ENCODE results near the gene UTS2.

UTS2 gene

DNA sequence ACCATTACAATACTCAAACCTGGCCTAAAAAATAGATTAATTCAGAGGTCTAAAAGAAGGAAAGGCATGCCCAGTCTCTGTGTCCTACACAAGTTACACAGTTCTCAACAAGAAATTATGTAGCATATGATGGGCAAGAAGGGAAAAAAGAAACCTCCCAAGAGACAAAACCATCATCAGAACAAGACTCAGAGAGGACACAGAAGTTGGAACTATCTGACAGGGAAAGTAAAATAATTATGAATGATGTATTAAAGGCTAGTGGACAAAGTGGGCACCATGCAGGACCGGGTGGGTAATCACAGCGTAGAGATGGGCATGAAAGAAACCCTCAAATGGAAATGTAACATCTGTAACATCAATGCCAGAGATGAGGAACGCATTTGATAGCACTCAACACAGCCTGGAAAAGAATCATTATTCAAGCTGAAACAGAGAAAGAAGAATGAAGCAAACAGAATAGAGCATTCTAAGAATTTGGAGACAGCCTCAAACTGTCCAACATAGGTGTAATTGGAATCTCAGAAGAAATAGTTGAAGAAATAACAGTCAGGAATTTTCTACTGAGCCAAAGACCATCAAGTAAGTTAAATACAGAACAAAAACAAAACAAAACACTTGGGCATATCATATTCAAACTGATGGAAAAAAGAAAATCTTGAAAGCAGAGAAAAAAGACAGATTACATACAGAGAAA lies 39.0 kb downstream of the UTS2 start:
- H3K9me3 Mint-ChIP-seq: peaks cover 19% of the 10 kb centered on the region
- peaks cover 2% of the 10 kb centered on the region for H3K27me3 Mint-ChIP-seq
- H3K4me1 Mint-ChIP-seq (ENCODE audit: low read depth): no peaks in the 10 kb centered on the region
- peaks cover 54% of the 10 kb centered on the region for H3K36me3 Mint-ChIP-seq (ENCODE audit: low read depth)
- H3K4me3 Mint-ChIP-seq: no peak overlapping the region
- intact Hi-C loops (cut with micrococcal nuclease): no loop called here
- H3K27ac Mint-ChIP-seq: no peak overlapping the region

- H3K36me3 Mint-ChIP-seq (ENCODE audit: low read depth): peaks cover 66% of the 10 kb centered on the region
- no peak overlapping the region for H3K27ac Mint-ChIP-seq
- peaks cover 2% of the 10 kb centered on the region for H3K27me3 Mint-ChIP-seq
- intact Hi-C loops (cut with micrococcal nuclease): no loop called here
- peaks cover 19% of the 10 kb centered on the region for H3K9me3 Mint-ChIP-seq
- H3K4me1 Mint-ChIP-seq (ENCODE audit: low read depth): no peaks in the 10 kb centered on the region
- H3K4me3 Mint-ChIP-seq: no peak overlapping the region
Measured at GRCh38 chr1:7811476-7811875, 41.4 kb downstream of the UTS2 start.

GRCh38 chr1:7810395-7810794 lies 42.5 kb downstream of the UTS2 start:
- Mint-ChIP-seq H3K27me3 (peaks cover 2% of the 10 kb centered on the region), H3K4me1 (ENCODE audit: low read depth) (no peaks in the 10 kb centered on the region), H3K4me3 (no peak overlapping the region), H3K36me3 (ENCODE audit: low read depth) (peaks cover 69% of the 10 kb centered on the region), H3K9me3 (peaks cover 19% of the 10 kb centered on the region), H3K27ac (no peak overlapping the region)
- intact Hi-C loops (cut with micrococcal nuclease): no loop called here

DNA sequence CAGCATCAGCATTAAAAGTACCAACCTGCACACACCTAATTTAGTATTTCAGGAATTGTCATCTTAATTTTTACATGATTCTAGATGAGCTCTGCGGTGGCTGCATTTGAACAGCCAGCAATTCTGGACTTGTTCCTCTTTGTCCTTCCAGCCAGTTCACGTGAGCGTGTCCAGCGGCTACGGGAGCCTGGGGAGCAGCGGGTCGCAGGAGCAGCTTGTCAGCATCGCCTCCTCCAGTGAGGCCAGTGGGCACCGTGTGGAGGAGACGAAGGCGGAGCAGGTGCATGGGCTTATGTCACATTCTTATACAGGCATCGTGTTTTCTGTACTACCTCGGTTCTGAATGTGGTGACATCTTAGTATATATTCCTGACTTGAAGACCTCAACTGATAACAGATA lies 43.1 kb downstream of the UTS2 start:
- no peaks in the 10 kb centered on the region for H3K4me1 Mint-ChIP-seq (ENCODE audit: low read depth)
- no peak overlapping the region for H3K27ac Mint-ChIP-seq
- intact Hi-C loops (cut with micrococcal nuclease): no loop called here

DNA sequence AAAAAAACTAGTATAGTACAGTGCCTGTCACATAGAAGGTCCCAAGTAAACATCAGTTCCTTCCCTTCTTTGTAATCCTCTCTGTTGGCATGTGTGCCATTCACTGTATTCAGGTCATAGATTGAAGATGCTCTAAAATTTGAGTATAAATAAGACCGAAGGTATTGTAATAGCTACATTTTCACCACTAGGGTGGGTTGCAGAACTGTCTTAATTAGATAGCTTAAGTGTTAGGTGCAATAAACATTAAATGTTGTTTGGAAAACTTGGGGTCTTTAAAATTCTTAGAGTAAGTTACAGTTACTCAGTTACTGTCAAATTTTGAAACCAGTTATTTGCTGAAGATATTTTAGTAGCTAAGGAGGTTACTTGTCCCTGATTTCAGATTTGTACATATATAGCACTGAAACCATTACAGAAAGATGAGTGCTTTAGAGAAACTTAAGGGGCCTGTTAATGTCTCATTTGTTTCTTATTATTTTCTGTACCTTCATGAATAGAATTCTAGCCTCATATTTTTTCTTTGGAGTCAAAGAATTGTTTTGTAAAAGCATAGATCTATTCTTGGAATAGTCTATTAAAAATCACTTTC lies 44.5 kb downstream of the UTS2 start:
- intact Hi-C loops (cut with micrococcal nuclease): loop anchor here (1.0 kb wide), 1 partner anchor 48 kb away; no protein-coding TSS in a partner anchor

More for the DNA sequence above, 43.1 kb downstream of the UTS2 start:
- Mint-ChIP-seq H3K36me3 (ENCODE audit: low read depth) (peaks cover 75% of the 10 kb centered on the region), H3K27me3 (peaks cover 2% of the 10 kb centered on the region), H3K9me3 (peaks cover 19% of the 10 kb centered on the region), H3K4me3 (no peak overlapping the region)

DNA sequence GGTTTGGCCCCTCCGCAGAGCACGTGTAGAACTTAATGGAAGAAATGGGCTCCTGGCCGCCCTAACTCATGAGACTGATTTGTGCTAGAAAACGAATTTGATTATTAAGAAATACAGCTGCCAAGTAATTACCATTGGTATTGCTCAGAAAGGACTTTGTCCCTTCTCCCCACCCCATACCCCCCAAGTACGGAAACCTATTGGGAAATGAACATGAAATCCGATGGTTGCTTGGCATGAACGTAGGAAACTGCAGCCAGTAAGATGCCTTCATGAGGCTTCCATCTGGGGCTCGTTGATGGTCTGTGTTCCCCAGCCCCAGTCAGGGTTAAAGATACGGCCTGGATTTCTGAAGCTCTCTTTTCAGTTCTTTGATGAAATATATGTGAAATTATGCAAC lies 47.4 kb downstream of the UTS2 start:
- H3K4me3 Mint-ChIP-seq: no peak overlapping the region
- intact Hi-C loops (cut with micrococcal nuclease): no loop called here
- peaks cover 76% of the 10 kb centered on the region for H3K36me3 Mint-ChIP-seq (ENCODE audit: low read depth)
- no peaks in the 10 kb centered on the region for H3K4me1 Mint-ChIP-seq (ENCODE audit: low read depth)
- H3K9me3 Mint-ChIP-seq: no peaks in the 10 kb centered on the region
- no peak overlapping the region for H3K27ac Mint-ChIP-seq
- H3K27me3 Mint-ChIP-seq: no peaks in the 10 kb centered on the region

More for the DNA sequence above, 44.5 kb downstream of the UTS2 start:
- Mint-ChIP-seq H3K27ac (no peak overlapping the region), H3K36me3 (ENCODE audit: low read depth) (peaks cover 78% of the 10 kb centered on the region), H3K27me3 (peaks cover 1% of the 10 kb centered on the region), H3K9me3 (peaks cover 8% of the 10 kb centered on the region), H3K4me3 (no peak overlapping the region), H3K4me1 (ENCODE audit: low read depth) (no peaks in the 10 kb centered on the region)

All from dendritic cell treated with granulocyte-macrophage colony-stimulating factor and Interleukin-4, amounts not matched to agents 40 ng/mL and 50 ng/mL, for 4 days (primary cell).